PC-9 (cell line): ENCODE measurements around the gene NCK1.

Experiments used
- EZH2 ChIP-seq: fragments of 200-600 bp; sonication (generic); IDR thresholded peaks from 2 replicates; pipeline ENCODE4 v1.8.0; 2017; ENCODE audit warnings: antibody characterized with exemption, low read depth
- TF ChIP-seq, protein P1 (sequence below): fragments of 200-600 bp; sonication (generic); conservative IDR thresholded peaks from 2 replicates; pipeline ENCODE4 v1.6.1; 2017; ENCODE audit warnings: mixed run types, antibody characterized with exemption, mild to moderate bottlenecking, moderate library complexity

DNA sequence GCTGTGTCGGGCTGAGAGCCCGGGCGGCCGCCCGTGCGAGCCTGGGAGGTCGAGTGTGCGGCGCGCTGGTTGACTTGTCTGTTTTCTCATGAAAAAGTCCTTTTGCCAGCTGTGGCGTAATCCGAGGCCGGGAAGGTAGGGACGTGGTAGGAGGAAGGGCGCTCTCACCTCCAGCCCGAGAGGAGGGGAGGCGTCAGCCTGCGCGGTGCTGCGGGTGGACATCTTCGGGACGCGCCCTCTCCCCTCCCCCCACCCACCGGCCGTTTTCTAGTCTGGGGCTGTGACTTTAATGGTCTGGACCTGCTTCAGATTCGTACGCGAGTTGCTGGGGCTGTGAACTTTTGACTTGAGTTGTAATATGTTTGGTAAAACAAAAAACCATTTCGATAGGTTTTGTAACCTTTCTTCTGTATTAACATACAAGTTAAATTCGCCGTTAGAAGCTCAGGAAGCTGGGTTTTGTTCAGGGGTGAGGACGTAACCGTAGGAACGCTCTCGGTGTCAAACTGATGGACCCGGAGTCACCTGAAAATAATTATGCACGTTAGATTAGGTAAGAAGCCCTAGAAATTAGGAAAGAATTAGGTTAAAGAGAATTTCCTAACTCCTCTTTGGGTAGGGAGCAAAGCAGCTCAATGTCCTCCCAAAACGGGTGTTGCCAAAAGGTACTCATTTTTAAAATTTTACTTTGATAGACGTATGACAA lies 762 bp downstream of the NCK1 start:
- TF ChIP-seq, protein P1, sequence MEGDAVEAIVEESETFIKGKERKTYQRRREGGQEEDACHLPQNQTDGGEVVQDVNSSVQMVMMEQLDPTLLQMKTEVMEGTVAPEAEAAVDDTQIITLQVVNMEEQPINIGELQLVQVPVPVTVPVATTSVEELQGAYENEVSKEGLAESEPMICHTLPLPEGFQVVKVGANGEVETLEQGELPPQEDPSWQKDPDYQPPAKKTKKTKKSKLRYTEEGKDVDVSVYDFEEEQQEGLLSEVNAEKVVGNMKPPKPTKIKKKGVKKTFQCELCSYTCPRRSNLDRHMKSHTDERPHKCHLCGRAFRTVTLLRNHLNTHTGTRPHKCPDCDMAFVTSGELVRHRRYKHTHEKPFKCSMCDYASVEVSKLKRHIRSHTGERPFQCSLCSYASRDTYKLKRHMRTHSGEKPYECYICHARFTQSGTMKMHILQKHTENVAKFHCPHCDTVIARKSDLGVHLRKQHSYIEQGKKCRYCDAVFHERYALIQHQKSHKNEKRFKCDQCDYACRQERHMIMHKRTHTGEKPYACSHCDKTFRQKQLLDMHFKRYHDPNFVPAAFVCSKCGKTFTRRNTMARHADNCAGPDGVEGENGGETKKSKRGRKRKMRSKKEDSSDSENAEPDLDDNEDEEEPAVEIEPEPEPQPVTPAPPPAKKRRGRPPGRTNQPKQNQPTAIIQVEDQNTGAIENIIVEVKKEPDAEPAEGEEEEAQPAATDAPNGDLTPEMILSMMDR: no peak
- TF ChIP-seq EZH2: no peak
